Ovary (tissue), 9 donors: ENCODE results near the gene HOXC9. TPM values are rescaled to one million over a fixed set of nuclear protein-coding genes. Genes with fewer than 3 reads are reported as not detected.

Experiments
- DNase-seq, 5 donors: peaks; one replicate each; pipeline ENCODE4 v3.0.0-alpha.2; 2019 to 2020
- H3K27ac ChIP-seq, 2 donors: fragments of 200-600 bp; one replicate each; pipeline versions ENCODE4 v1.5.1 to v1.8.0; 2019 to 2022
- H3K27me3 ChIP-seq: fragments of 200-600 bp; one replicate; pipeline ENCODE4 v1.8.0; 2022
- H3K36me3 ChIP-seq: fragments of 200-600 bp; sonication (generic); one replicate; pipeline ENCODE4 v1.5.1; 2019
- H3K4me1 ChIP-seq: one replicate; pipeline ENCODE4 v1.8.1; 2013; ENCODE audit warnings: mild to moderate bottlenecking, moderate library complexity; ENCODE audit not compliant: insufficient read depth
- H3K4me3 ChIP-seq: fragments of 200-600 bp; sonication (generic); one replicate; pipeline ENCODE4 v1.5.1; 2017
- H3K9me3 ChIP-seq, 2 donors: fragments of 200-600 bp in 1 of 2; sonication (generic) in 1 of 2; one replicate each; pipeline versions ENCODE4 v1.5.1 to v1.8.1; 2013 to 2019; ENCODE audit warnings: mild to moderate bottlenecking in 1 of 2, moderate library complexity in 1 of 2
- CTCF ChIP-seq, 3 donors: fragments of 450-650 bp in 2 of 3; fragments of 200-600 bp in 1 of 3; IDR thresholded peaks; one replicate each; pipeline versions ENCODE4 v1.5.1 to v1.8.0; 2016 to 2022; ENCODE audit warnings: antibody characterized with exemption in 3 of 3, mild to moderate bottlenecking in 1 of 3
- EP300 ChIP-seq: sonication (generic); formaldehyde crosslinking; IDR thresholded peaks from one replicate; pipeline ENCODE4 v1.6.1; 2017; ENCODE audit warnings: antibody characterized with exemption
- POLR2A ChIP-seq: fragments of 450-650 bp; IDR thresholded peaks from one replicate; pipeline ENCODE4 v1.6.1; 2017; ENCODE audit warnings: antibody characterized with exemption, mild to moderate bottlenecking, moderate library complexity
- WGBS, 3 donors: extraction: QIAGEN DNeasy Blood & Tissue Kit in 1 of 3; methylation state at CpG; one replicate each; pipeline versions ENCODE4 v1.1.5 to v1.1.7; 2013 to 2017; 5-methylcytosine and 5-hydroxymethylcytosine counted together
- intact Hi-C, 4 donors: fragments of 100-400 bp; cut with DNase I; formaldehyde crosslinking; loops; one replicate each; pipeline versions ENCODE4 v1.11.0 to v1.15.1; 2022 to 2023
- microRNA counts: library from miRNA; unstranded; fragments of <30 nt; microRNA quantifications from one replicate; lab custom pipeline; 2016
- microRNA-seq, 3 donors: library from miRNA; unstranded; fragments of <30 nt; microRNA quantifications; one replicate each; pipeline versions ENCODE4 to v1.2.0, GENCODE V29; 2019 to 2020
- polyA plus RNA-seq, 2 donors: library from polyadenylated mRNA; stranded (reverse); fragments of 200-250 nt in 1 of 2; fragments of 350-450 nt in 1 of 2; fragmentation: Illumina TruSeq in 1 of 2; extraction: RNeasy Lipid Tissue Mini Kit (QIAGEN cat#74804) in 1 of 2; gene quantifications; one replicate each; pipeline ENCODE4 v1.2.3, GENCODE V29; 2013 to 2014
- small RNA-seq: library from RNA; depleted of rRNA; stranded (forward); fragments of <200 nt; gene quantifications from one replicate; pipeline ENCODE3, GENCODE V24; 2016
- total RNA-seq, 7 donors: library from RNA; depleted of rRNA in 2 of 7; stranded (reverse); fragments of >200 nt in 2 of 7; fragmentation: NEBNext Ultra II Directional in 3 of 7; extraction: Animal tissue kit (Norgen Biotek cat#: 25700) in 3 of 7; gene quantifications; one replicate each; pipeline versions ENCODE4 v1.1.0 to v1.2.4, GENCODE V29; 2016 to 2023
- donor health status: DM: no; HTN: no; CAD: no; lungs with moderate emphysema.
- donor health status: DM: no; HTN: no; CAD: no.
- donor health status: Bipolar disorder and iron deficiency.
- donor health status: DM: yes; HTN: yes; CAD: no.
- donor health status: DM: no; HTN: no; CAD: no.
- donor health status: DM: yes; HTN: yes; CAD: no.

HOXC9 gene
- total and polyA plus RNA-seq, 9 donors: 0.26 to 15.0 (median 1.9) TPM; not detected in 1

GRCh38 chr12:54051874-54052437 is 52.0 kb downstream of the HOXC9 start:
- Histone ChIP-seq H3K27me3 (no peaks in the 10 kb centered on the region), H3K9me3 (no peaks in the 10 kb centered on the region), H3K4me1 (peaks cover 7% of the 10 kb centered on the region), H3K4me3 (no peak overlapping the region), H3K27ac (peak overlapping the region in 1 of 2 donors; percentile 58), H3K36me3 (no peaks in the 10 kb centered on the region)
- peak in 2 of 5 donors; percentile 42 to 45 for DNase-seq
- 63 to 80% (median 64%) methylated on average over 24 of the region's 24 CpGs for WGBS, 3 donors
- intact Hi-C loops: no loop called here
- TF ChIP-seq EP300: no peak
- no peak for TF ChIP-seq CTCF (IDR thresholded peaks at IDR 0.05)
- TF ChIP-seq POLR2A: no peak

- H3K27me3 ChIP-seq: no peaks in the 10 kb centered on the region
- H3K4me3 ChIP-seq: no peak overlapping the region
- H3K4me1 ChIP-seq: peaks cover 7% of the 10 kb centered on the region
- H3K36me3 ChIP-seq: no peaks in the 10 kb centered on the region
- TF ChIP-seq CTCF (IDR thresholded peaks at IDR 0.05): no peak
- TF ChIP-seq EP300: no peak
- no peak for TF ChIP-seq POLR2A
- intact Hi-C loops: no loop called here
- no peaks in the 10 kb centered on the region for H3K9me3 ChIP-seq
- peak; percentile 28 to 58 (median 51) for DNase-seq
- peak overlapping the region in 1 of 2 donors; percentile 58 for H3K27ac ChIP-seq
- 16 to 35% (median 25%) methylated on average over 10 of the region's 10 CpGs for WGBS, 3 donors
These were observed 52.6 kb downstream of the HOXC9 start for GRCh38 chr12:54052438-54053002.

MicroRNA genes within 50 kb of the gene (microRNA counts, 767-probe panel; counts per million panel counts)
- 530 counts per million, percentile 78 among the panel's probes with 10 or more counts for microRNA hsa-miR-196a-5p (lab: Ali Mortazavi, UCI)
- microRNA hsa-miR-615-3p (lab: Ali Mortazavi, UCI): 530 counts per million, percentile 78 among the panel's probes with 10 or more counts
- microRNA hsa-miR-615-5p (lab: Ali Mortazavi, UCI): 530 counts per million, percentile 78 among the panel's probes with 10 or more counts

Small RNAs within 50 kb of the gene (microRNA-seq; reads per million reads assigned to microRNA genes)
- 6.5 to 220 (median 19.6) reads per million in 3 donors for gene MIR196A2
- 63.4 to 291 (median 80.0) reads per million in 3 donors for gene MIR615

Small RNAs within 50 kb of the gene (small RNA-seq; reads per million reads assigned to genes)
- gene AC012531.3: not detected
- not detected for gene AC012531.4
- gene HOXC5: not detected
- gene MIR196A2: 0.20 reads per million
- gene MIR615: 2.8 reads per million, percentile 75 among the genes with 10 or more reads in this experiment
- not detected for gene RF01905
- gene RF01906: not detected

Other genes with a start within 250 kb of the HOXC9 start
- gene CISTR, start 248.2 kb upstream of the HOXC9 start, total RNA-seq: not detected
- not detected for gene CISTR, start 248.2 kb upstream of the HOXC9 start, polyA plus RNA-seq
- gene HOXC13, start 61.3 kb upstream of the HOXC9 start, total RNA-seq: not detected
- gene HOXC13, start 61.3 kb upstream of the HOXC9 start, polyA plus RNA-seq: not detected
- not detected for gene HOXC12, start 45.3 kb upstream of the HOXC9 start, total RNA-seq
- not detected for gene HOXC12, start 45.3 kb upstream of the HOXC9 start, polyA plus RNA-seq
- 1 to 10 TPM in 1 of 7 donors, not detected in 6; 1.1 TPM for gene HOXC11, start 27.0 kb upstream of the HOXC9 start, total RNA-seq
- under 1 TPM in 1 of 2 donors, not detected in 1; 0.12 TPM for gene HOXC11, start 27.0 kb upstream of the HOXC9 start, polyA plus RNA-seq
- gene HOTAIR, start 25.2 kb upstream of the HOXC9 start, total RNA-seq: under 1 TPM in 2 of 7 donors, not detected in 5; 0.24 to 0.32 TPM
- 1 to 10 TPM in 1 of 2 donors, under 1 TPM in 1; 0.02 to 1.2 TPM for gene HOTAIR, start 25.2 kb upstream of the HOXC9 start, polyA plus RNA-seq
- gene HOXC10, start 15.0 kb upstream of the HOXC9 start, total RNA-seq: 1 to 10 TPM in 2 of 7 donors, under 1 TPM in 3, not detected in 2; 0.15 to 5.0 (median 0.23) TPM
- gene HOXC10, start 15.0 kb upstream of the HOXC9 start, polyA plus RNA-seq: 10 to 100 TPM in 1 of 2 donors, 1 to 10 TPM in 1; 2.0 to 15.4 TPM
- gene HOXC8, start 8.8 kb downstream of the HOXC9 start, total RNA-seq: 10 to 100 TPM in 1 of 7 donors, 1 to 10 TPM in 5, under 1 TPM in 1; 0.34 to 13.9 (median 7.7) TPM
- 10 to 100 TPM in 1 of 2 donors, 1 to 10 TPM in 1; 3.2 to 19.4 TPM for gene HOXC8, start 8.8 kb downstream of the HOXC9 start, polyA plus RNA-seq
- gene HOXC6, start 28.3 kb downstream of the HOXC9 start, total RNA-seq: 10 to 100 TPM in 5 of 7 donors, 1 to 10 TPM in 2; 3.9 to 56.1 (median 21.4) TPM
- gene HOXC6, start 28.3 kb downstream of the HOXC9 start, polyA plus RNA-seq: 10 to 100 TPM; 23.3 to 37.8 TPM
- gene HOXC5, start 32.9 kb downstream of the HOXC9 start, total RNA-seq: 10 to 100 TPM in 1 of 7 donors, 1 to 10 TPM in 6; 1.8 to 11.0 (median 3.6) TPM
- 1 to 10 TPM; 2.1 to 2.2 TPM for gene HOXC5, start 32.9 kb downstream of the HOXC9 start, polyA plus RNA-seq
- 10 to 100 TPM in 5 of 7 donors, 1 to 10 TPM in 2; 3.3 to 21.8 (median 13.1) TPM for gene HOXC4, start 53.7 kb downstream of the HOXC9 start, total RNA-seq
- 10 to 100 TPM in 1 of 2 donors, 1 to 10 TPM in 1; 7.9 to 10.9 TPM for gene HOXC4, start 53.7 kb downstream of the HOXC9 start, polyA plus RNA-seq
- 10 to 100 TPM; 22.8 to 32.2 (median 26.6) TPM for gene SMUG1, start 188.8 kb downstream of the HOXC9 start, total RNA-seq
- 10 to 100 TPM; 17.8 to 30.2 TPM for gene SMUG1, start 188.8 kb downstream of the HOXC9 start, polyA plus RNA-seq